OCI-LY1 (cell line): Measurements from ENCODE around the gene GGA2.
"Not testable (repeated sequence)": the region's sequence is repeated elsewhere in the genome, so short reads cannot be mapped to it uniquely, and the experiment has no call there.

Experiments used
- H2AFZ ChIP-seq: fragments of 200-600 bp; sonication (generic), shearing (Covaris generic); 2 replicates; pipeline ENCODE4 v1.6.0; 2014; ENCODE audit warnings: antibody characterized with exemption, mild to moderate bottlenecking, low read length
- H3F3A ChIP-seq: fragments of 200-600 bp; sonication (generic), shearing (Covaris generic); 2 replicates; pipeline ENCODE4 v1.6.0; 2014; ENCODE audit warnings: mild to moderate bottlenecking, antibody characterized with exemption, low read length, moderate library complexity; ENCODE audit not compliant: insufficient read depth
- H3K27ac ChIP-seq: fragments of 200-600 bp; sonication (generic); 2 replicates; pipeline ENCODE4 v1.5.1; 2014; ENCODE audit warnings: low read length, mixed run types, mild to moderate bottlenecking, low read depth; ENCODE audit not compliant: poor library complexity, severe bottlenecking
- H3K27me3 ChIP-seq: fragments of 200-600 bp; sonication (generic); 2 replicates; pipeline ENCODE4 v1.6.0; 2014; ENCODE audit warnings: antibody characterized with exemption, mild to moderate bottlenecking, low read length, moderate library complexity; ENCODE audit not compliant: insufficient read depth
- H3K36me3 ChIP-seq: fragments of 200-600 bp; sonication (generic); 2 replicates; pipeline ENCODE4 v1.6.1; 2014; ENCODE audit warnings: mild to moderate bottlenecking, antibody characterized with exemption, low read length, moderate library complexity, mixed read lengths; ENCODE audit not compliant: insufficient read depth
- H3K4me1 ChIP-seq: fragments of 200-600 bp; sonication (generic); 2 replicates; pipeline ENCODE4 v1.5.1; 2014; ENCODE audit warnings: mild to moderate bottlenecking, low read length, moderate library complexity; ENCODE audit not compliant: insufficient read depth, severe bottlenecking
- H3K4me2 ChIP-seq: fragments of 200-600 bp; sonication (generic), shearing (Covaris generic); 2 replicates; pipeline ENCODE4 v1.6.1; 2014; ENCODE audit warnings: low read length
- H3K4me3 ChIP-seq: fragments of 200-600 bp; sonication (generic); 2 replicates; pipeline ENCODE4 v1.5.1; 2014; ENCODE audit warnings: low read length, low read depth, mild to moderate bottlenecking, mixed read lengths; ENCODE audit not compliant: poor library complexity, severe bottlenecking
- H3K79me2 ChIP-seq: fragments of 200-600 bp; shearing (Covaris generic); 2 replicates; pipeline ENCODE4 v1.6.1; 2016; ENCODE audit warnings: mixed run types, low read length, mixed read lengths; ENCODE audit not compliant: insufficient read depth
- H3K9ac ChIP-seq: fragments of 200-600 bp; sonication (generic), shearing (Covaris generic); 2 replicates; pipeline ENCODE4 v1.6.1; 2014; ENCODE audit warnings: mild to moderate bottlenecking, low read length, mixed read lengths
- H3K9me2 ChIP-seq: fragments of 200-600 bp; sonication (generic), shearing (Covaris generic); 2 replicates; pipeline ENCODE4 v1.6.1; 2014; ENCODE audit warnings: low read depth, mild to moderate bottlenecking, low read length, mixed read lengths
- H3K9me3 ChIP-seq: fragments of 200-600 bp; shearing (Covaris generic); 2 replicates; pipeline ENCODE4 v1.6.1; 2014; ENCODE audit warnings: low read length, mixed read lengths
- H4K20me1 ChIP-seq: fragments of 200-600 bp; sonication (generic), shearing (Covaris generic); 2 replicates; pipeline ENCODE4 v1.6.0; 2016; ENCODE audit warnings: mild to moderate bottlenecking, low read length; ENCODE audit not compliant: insufficient read depth
- CTCF ChIP-seq: fragments of 200-600 bp; sonication (generic), shearing (Covaris generic); IDR thresholded peaks from 2 replicates; pipeline ENCODE4 v1.5.1; 2017; ENCODE audit warnings: mild to moderate bottlenecking, antibody characterized with exemption, low read length, moderate library complexity, mixed read lengths
- EZH2 ChIP-seq: fragments of 200-600 bp; sonication (generic), shearing (Covaris generic); IDR thresholded peaks from 2 replicates; pipeline ENCODE4 v1.8.0; 2017; ENCODE audit warnings: borderline replicate concordance, mixed run types, mild to moderate bottlenecking, antibody characterized with exemption, low read length, moderate library complexity, mixed read lengths

The GGA2 gene

GRCh38 chr16:23448392-23448791 is 61.9 kb downstream of the GGA2 start:
- H3K9me3 ChIP-seq: no peaks in the 10 kb centered on the region
- peaks cover 5% of the 10 kb centered on the region; the same call in 1 of the 2 replicates for H3K36me3 ChIP-seq
- H3K9ac ChIP-seq: no peak overlapping the region
- H3K27me3 ChIP-seq: no peaks in the 10 kb centered on the region
- H3K79me2 ChIP-seq: no peaks in the 10 kb centered on the region
- H3K4me1 ChIP-seq: peaks cover 15% of the 10 kb centered on the region
- H3K27ac ChIP-seq: no peak overlapping the region
- H3F3A ChIP-seq: no peaks in the 10 kb centered on the region
- TF ChIP-seq EZH2: no peak
- TF ChIP-seq CTCF: no peak
- H4K20me1 ChIP-seq: no peaks in the 10 kb centered on the region
- no peak overlapping the region for H3K4me3 ChIP-seq
- H3K4me2 ChIP-seq: no peak overlapping the region
- H2AFZ ChIP-seq: no peak overlapping the region
- no peaks in the 10 kb centered on the region for H3K9me2 ChIP-seq

- not testable (repeated sequence) for H2AFZ ChIP-seq, H4K20me1 ChIP-seq, H3K9me3 ChIP-seq, H3F3A ChIP-seq, H3K4me1 ChIP-seq, H3K27me3 ChIP-seq, H3K9me2 ChIP-seq, H3K79me2 ChIP-seq, H3K9ac ChIP-seq, H3K27ac ChIP-seq, H3K4me3 ChIP-seq, H3K4me2 ChIP-seq
- peaks cover 28% of the 10 kb centered on the region for H3K36me3 ChIP-seq
These were observed 72.8 kb downstream of the GGA2 start for GRCh38 chr16:23437542-23437941.

GRCh38 chr16:23436951-23437350 is 73.3 kb downstream of the GGA2 start:
- Histone ChIP-seq H3K36me3 (peaks cover 24% of the 10 kb centered on the region; the same call in 1 of the 2 replicates), H3K9me3 (no peaks in the 10 kb centered on the region), H3K4me1 (no peaks in the 10 kb centered on the region), H3F3A (no peaks in the 10 kb centered on the region), H3K9ac (no peak overlapping the region), H3K79me2 (no peaks in the 10 kb centered on the region), H3K4me2 (no peak overlapping the region), H4K20me1 (no peaks in the 10 kb centered on the region), H3K9me2 (no peaks in the 10 kb centered on the region), H3K27me3 (no peaks in the 10 kb centered on the region), H2AFZ (no peak overlapping the region), H3K27ac (no peak overlapping the region), H3K4me3 (no peak overlapping the region)
- TF ChIP-seq EZH2: no peak
- no peak for TF ChIP-seq CTCF

- H3K4me1 ChIP-seq: no peaks in the 10 kb centered on the region
- no peak overlapping the region for H3K4me3 ChIP-seq
- no peaks in the 10 kb centered on the region for H3K9me2 ChIP-seq
- H3K4me2 ChIP-seq: no peak overlapping the region
- no peaks in the 10 kb centered on the region for H3K9me3 ChIP-seq
- H3K79me2 ChIP-seq: no peaks in the 10 kb centered on the region
- no peak overlapping the region for H2AFZ ChIP-seq
- TF ChIP-seq CTCF (peak; percentile 95), EZH2 (no peak)
- H3K36me3 ChIP-seq: peaks cover 22% of the 10 kb centered on the region; the same call in 1 of the 2 replicates
- H3K27ac ChIP-seq: no peak overlapping the region
- H3K27me3 ChIP-seq: no peaks in the 10 kb centered on the region
- H3F3A ChIP-seq: no peaks in the 10 kb centered on the region
- no peaks in the 10 kb centered on the region for H4K20me1 ChIP-seq
- H3K9ac ChIP-seq: no peak overlapping the region
These were observed 74.8 kb downstream of the GGA2 start for GRCh38 chr16:23435500-23435899.
